Activated B cell treated with CpG ODN at 0.5 μM for 24 hours (primary cell): Measurements from ENCODE around the gene ZNF134. TPM values are rescaled to one million over a fixed set of nuclear protein-coding genes. Genes with fewer than 3 reads are reported as not detected.

ENCODE experiments used
- ATAC-seq: fragments of 200-7000 bp; cut with Tn5 transposase; one replicate; pipeline ENCODE4 v1.10.0; 2021; ENCODE audit warnings: low read depth, mild to moderate bottlenecking, moderate library complexity
- CTCF ChIA-PET: fragments of 350-600 bp; sonication (Branson Sonifier 250); formaldehyde crosslinking; loops from one replicate; lab custom pipeline; 2021; ENCODE audit warnings: antibody characterized with exemption; lab: Charles Lee
- POLR2A ChIA-PET: fragments of 350-600 bp; sonication (Branson Sonifier 250); formaldehyde crosslinking; loops from one replicate; lab custom pipeline; 2021; ENCODE audit warnings: antibody characterized with exemption; lab: Charles Lee
- DNase-seq: peaks from one replicate; pipeline ENCODE4 v3.0.0; 2022
- H3K27ac Mint-ChIP-seq: one replicate; pipeline ENCODE4 v1.8.0; 2020; ENCODE audit warnings: mixed read lengths
- H3K27me3 Mint-ChIP-seq: one replicate; pipeline ENCODE4 v1.8.0; 2021; ENCODE audit warnings: mixed read lengths
- H3K36me3 Mint-ChIP-seq: one replicate; pipeline ENCODE4 v1.8.0; 2021; ENCODE audit warnings: low read depth, mixed read lengths
- H3K4me1 Mint-ChIP-seq: one replicate; pipeline ENCODE4 v1.8.0; 2021; ENCODE audit warnings: mixed read lengths
- H3K4me3 Mint-ChIP-seq: one replicate; pipeline ENCODE4 v1.8.0; 2020; ENCODE audit warnings: mild to moderate bottlenecking, mixed read lengths
- H3K9me3 Mint-ChIP-seq: one replicate; pipeline ENCODE4 v1.8.0; 2020; ENCODE audit warnings: mixed read lengths
- intact Hi-C: fragments of 100-400 bp; cut with micrococcal nuclease; formaldehyde crosslinking; loops from one replicate; pipeline ENCODE4 v1.15.1; 2024
- total RNA-seq: library from RNA; stranded (reverse); gene quantifications from 2 replicates; pipeline ENCODE4 v1.2.3, GENCODE V29; 2022
- TF ChIP-seq, protein P1 (sequence below): fragments of 200-600 bp; IDR thresholded peaks from one replicate; pipeline ENCODE4 v1.8.0; 2022; ENCODE audit warnings: antibody characterized with exemption, mild to moderate bottlenecking

Gene ZNF134
- total RNA-seq, 1 donor from 2014 or later, result 38.4 TPM

GRCh38 chr19:57671124-57671895 is 57.3 kb downstream of the ZNF134 start:
- Mint-ChIP-seq H3K36me3 (no peaks in the 10 kb centered on the region), H3K4me1 (no peaks in the 10 kb centered on the region), H3K4me3 (no peak overlapping the region), H3K27me3 (peaks cover 25% of the 10 kb centered on the region), H3K27ac (no peak overlapping the region), H3K9me3 (no peaks in the 10 kb centered on the region)
- no peak for ATAC-seq
- ChIA-PET CTCF (no interaction called here), POLR2A (no interaction called here)
- no peak for DNase-seq
- intact Hi-C loops, result no loop called here
- TF ChIP-seq, protein P1, sequence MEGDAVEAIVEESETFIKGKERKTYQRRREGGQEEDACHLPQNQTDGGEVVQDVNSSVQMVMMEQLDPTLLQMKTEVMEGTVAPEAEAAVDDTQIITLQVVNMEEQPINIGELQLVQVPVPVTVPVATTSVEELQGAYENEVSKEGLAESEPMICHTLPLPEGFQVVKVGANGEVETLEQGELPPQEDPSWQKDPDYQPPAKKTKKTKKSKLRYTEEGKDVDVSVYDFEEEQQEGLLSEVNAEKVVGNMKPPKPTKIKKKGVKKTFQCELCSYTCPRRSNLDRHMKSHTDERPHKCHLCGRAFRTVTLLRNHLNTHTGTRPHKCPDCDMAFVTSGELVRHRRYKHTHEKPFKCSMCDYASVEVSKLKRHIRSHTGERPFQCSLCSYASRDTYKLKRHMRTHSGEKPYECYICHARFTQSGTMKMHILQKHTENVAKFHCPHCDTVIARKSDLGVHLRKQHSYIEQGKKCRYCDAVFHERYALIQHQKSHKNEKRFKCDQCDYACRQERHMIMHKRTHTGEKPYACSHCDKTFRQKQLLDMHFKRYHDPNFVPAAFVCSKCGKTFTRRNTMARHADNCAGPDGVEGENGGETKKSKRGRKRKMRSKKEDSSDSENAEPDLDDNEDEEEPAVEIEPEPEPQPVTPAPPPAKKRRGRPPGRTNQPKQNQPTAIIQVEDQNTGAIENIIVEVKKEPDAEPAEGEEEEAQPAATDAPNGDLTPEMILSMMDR, result no peak

DNA sequence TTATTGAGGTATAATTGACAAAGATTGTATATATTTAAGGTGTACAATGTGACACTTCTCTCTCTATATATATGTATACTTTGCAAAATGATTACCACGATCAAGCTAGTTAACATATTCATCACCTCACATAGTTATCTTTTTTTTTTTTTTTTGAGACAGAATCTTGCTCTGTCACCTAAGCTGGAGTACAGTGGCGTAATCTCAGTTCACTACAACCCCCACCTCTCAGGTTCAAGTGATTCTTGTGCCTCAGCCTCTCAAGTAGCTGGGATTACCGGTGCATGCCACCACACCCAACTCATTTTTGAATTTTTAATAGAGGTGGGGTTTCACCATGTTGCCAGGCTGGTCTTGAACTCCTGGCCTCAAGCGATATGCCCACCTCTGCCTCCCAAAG is 58.4 kb downstream of the ZNF134 start:
- intact Hi-C loops, result no loop called here
- Mint-ChIP-seq H3K27ac (no peak overlapping the region), H3K9me3 (peaks cover 2% of the 10 kb centered on the region), H3K4me3 (no peak overlapping the region), H3K36me3 (no peaks in the 10 kb centered on the region), H3K27me3 (peaks cover 28% of the 10 kb centered on the region), H3K4me1 (no peaks in the 10 kb centered on the region)
- CTCF ChIA-PET, result no interaction called here
- ATAC-seq (no peak), DNase-seq (no peak)
- POLR2A ChIA-PET, result interaction anchor here (0.7 kb wide), 1 partner anchor 145 kb away, joined by 5 read pairs; the partner anchor contains the start of gene ZNF549
- TF ChIP-seq, protein P1, result no peak

Other genes with a start within 250 kb of the ZNF134 start
- 38.7 and 39.7 TPM in 2 replicates for gene ZNF548, start 224.4 kb upstream of the ZNF134 start, total RNA-seq
- 16.1 and 18.6 TPM in 2 replicates for gene ZNF17, start 203.1 kb upstream of the ZNF134 start, total RNA-seq
- 16.4 and 18.2 TPM in 2 replicates for gene ZNF749, start 178.9 kb upstream of the ZNF134 start, total RNA-seq
- gene VN1R1, start 157.1 kb upstream of the ZNF134 start, total RNA-seq, result 0.78 and 1.1 TPM in 2 replicates
- 13.8 and 17.9 TPM in 2 replicates for gene ZNF772, start 136.7 kb upstream of the ZNF134 start, total RNA-seq
- gene ZNF419, start 126.5 kb upstream of the ZNF134 start, total RNA-seq, result 17.2 TPM in 2 replicates
- 20.2 and 21.3 TPM in 2 replicates for gene ZNF773, start 114.3 kb upstream of the ZNF134 start, total RNA-seq
- 14.0 and 16.9 TPM in 2 replicates for gene ZNF549, start 86.9 kb upstream of the ZNF134 start, total RNA-seq
- gene ZNF550, start 54.4 kb upstream of the ZNF134 start, total RNA-seq, result 16.8 and 18.7 TPM in 2 replicates
- 12.6 and 13.8 TPM in 2 replicates for gene ZNF416, start 35.3 kb upstream of the ZNF134 start, total RNA-seq
- 16.2 and 18.1 TPM in 2 replicates for gene ZIK1, start 30.1 kb upstream of the ZNF134 start, total RNA-seq
- 7.0 and 7.9 TPM in 2 replicates for gene ZNF530, start 14.4 kb upstream of the ZNF134 start, total RNA-seq
- 22.0 and 26.0 TPM in 2 replicates for gene ZNF211, start 18.9 kb downstream of the ZNF134 start, total RNA-seq
- gene ZSCAN4, start 54.7 kb downstream of the ZNF134 start, total RNA-seq, result not detected in 2 replicates
- gene ZNF551, start 67.7 kb downstream of the ZNF134 start, total RNA-seq, result 20.0 and 28.6 TPM in 2 replicates
- gene ZNF154, start 95.0 kb downstream of the ZNF134 start, total RNA-seq, result 23.2 and 27.9 TPM in 2 replicates
- 25.2 and 27.0 TPM in 2 replicates for gene ZNF671, start 113.4 kb downstream of the ZNF134 start, total RNA-seq
- gene ZNF776, start 132.6 kb downstream of the ZNF134 start, total RNA-seq, result 26.5 and 29.9 TPM in 2 replicates
- gene ZNF586, start 155.4 kb downstream of the ZNF134 start, total RNA-seq, result 29.4 and 33.7 TPM in 2 replicates
- gene ZNF552, start 200.7 kb downstream of the ZNF134 start, total RNA-seq, result 13.9 and 15.6 TPM in 2 replicates
- gene ZNF587B, start 216.1 kb downstream of the ZNF134 start, total RNA-seq, result 29.3 and 35.0 TPM in 2 replicates
- 44.0 and 61.1 TPM in 2 replicates for gene ZNF587, start 235.6 kb downstream of the ZNF134 start, total RNA-seq